Measurements from ENCODE around the gene RFPL3. TPM values are rescaled to one million over a fixed set of nuclear protein-coding genes. Genes with fewer than 3 reads are reported as not detected.

Gene RFPL3
- total and polyA plus RNA-seq, 10 of the 15 experiments (the other 5 are each of a cell fraction or from before 2014, with no cell fraction given): not detected

GRCh38 chr22:32353292-32353691 lies 4.4 kb upstream of the RFPL3 start:
- H3K79me2 ChIP-seq (ENCODE audit: control insufficient read depth, insufficient read depth, low read length): no peaks in the 10 kb centered on the region
- RAD21 ChIA-PET (ENCODE audit: unreplicated experiment): no interaction called here
- H3K4me2 ChIP-seq (ENCODE audit: control insufficient read depth, insufficient read depth): no peak overlapping the region
- FAIRE-seq: no peak
- H2AFZ ChIP-seq (ENCODE audit: control insufficient read depth, low read depth, low read length): no peak overlapping the region
- BruUV-seq (replicated peaks): no TSS peak
- no peak overlapping the region for H3K4me3 ChIP-seq
- no peaks in the 10 kb centered on the region for H4K20me1 ChIP-seq (ENCODE audit: control insufficient read depth, insufficient read depth)
- no peak for ATAC-seq
- no peaks in the 10 kb centered on the region for H3K27me3 ChIP-seq (replicated peaks in 1 of 2; ENCODE audit: control insufficient read depth in 2 of 2, insufficient read depth in 2 of 2, low read length in 1 of 2)
- H3K36me3 ChIP-seq (ENCODE audit: control insufficient read depth in 2 of 2, insufficient read depth in 2 of 2, low read length in 1 of 2): no peaks in the 10 kb centered on the region
- POLR2A ChIA-PET: no interaction called here
- no peak for DNase-seq (ENCODE audit: low read depth, low spot score)
- 85% methylated on average over 28 of the region's 28 CpGs for WGBS (ENCODE audit: insufficient coverage, insufficient replicate concordance, low lambda C conversion rate, missing lambda C conversion rate)
- intact Hi-C loops (cut with micrococcal nuclease; ENCODE audit: unreplicated experiment) (no loop called here), in situ Hi-C loops (cut with MboI) (no loop called here)
- SMC1A ChIA-PET (ENCODE audit: uncharacterized antibody, unreplicated experiment): no interaction called here
- H3K9ac ChIP-seq (ENCODE audit: control insufficient read depth, insufficient read depth, low read length): no peak overlapping the region
- no peaks in the 10 kb centered on the region for H3K4me1 ChIP-seq (ENCODE audit: control insufficient read depth, insufficient read depth, low read length)
- CTCF ChIA-PET: no interaction called here
- H3K9me3 ChIP-seq (replicated peaks; ENCODE audit: control insufficient read depth, insufficient read depth, low read length): no peaks in the 10 kb centered on the region
- TF ChIP-seq TCF7 (IDR thresholded peaks at IDR 0.05; ENCODE audit: borderline replicate concordance) (no peak), NRF1 (conservative IDR thresholded peaks at IDR 0.05; ENCODE audit: low read depth, low read length) (no peak), E2F8 (IDR thresholded peaks at IDR 0.05; ENCODE audit: low read depth, partially characterized antibody) (no peak), BRCA1 (IDR thresholded peaks at IDR 0.05; ENCODE audit: low read depth, low read length) (no peak), ZNF217 (IDR thresholded peaks at IDR 0.05) (no peak), ZBTB33 (IDR thresholded peaks at IDR 0.05) (no peak), KDM1A (IDR thresholded peaks at IDR 0.05; ENCODE audit: borderline replicate concordance) (no peak), SP1 (IDR thresholded peaks at IDR 0.05; ENCODE audit: low read depth, low read length) (no peak), FOS (IDR thresholded peaks at IDR 0.05; ENCODE audit: borderline replicate concordance, extremely low read depth, insufficient read length) (no peak)
- no peak overlapping the region for H3K27ac ChIP-seq (ENCODE audit: control insufficient read depth, insufficient read depth)

Data from GM12878 (cell line).